Glomerular visceral epithelial cell (primary cell): ENCODE results near the gene ARHGAP4.

ENCODE experiments used
- DNase-seq: peaks from one replicate; pipeline ENCODE4 v3.0.0-alpha.2; 2016; ENCODE audit errors: extremely low spot score

ARHGAP4 gene

DNA sequence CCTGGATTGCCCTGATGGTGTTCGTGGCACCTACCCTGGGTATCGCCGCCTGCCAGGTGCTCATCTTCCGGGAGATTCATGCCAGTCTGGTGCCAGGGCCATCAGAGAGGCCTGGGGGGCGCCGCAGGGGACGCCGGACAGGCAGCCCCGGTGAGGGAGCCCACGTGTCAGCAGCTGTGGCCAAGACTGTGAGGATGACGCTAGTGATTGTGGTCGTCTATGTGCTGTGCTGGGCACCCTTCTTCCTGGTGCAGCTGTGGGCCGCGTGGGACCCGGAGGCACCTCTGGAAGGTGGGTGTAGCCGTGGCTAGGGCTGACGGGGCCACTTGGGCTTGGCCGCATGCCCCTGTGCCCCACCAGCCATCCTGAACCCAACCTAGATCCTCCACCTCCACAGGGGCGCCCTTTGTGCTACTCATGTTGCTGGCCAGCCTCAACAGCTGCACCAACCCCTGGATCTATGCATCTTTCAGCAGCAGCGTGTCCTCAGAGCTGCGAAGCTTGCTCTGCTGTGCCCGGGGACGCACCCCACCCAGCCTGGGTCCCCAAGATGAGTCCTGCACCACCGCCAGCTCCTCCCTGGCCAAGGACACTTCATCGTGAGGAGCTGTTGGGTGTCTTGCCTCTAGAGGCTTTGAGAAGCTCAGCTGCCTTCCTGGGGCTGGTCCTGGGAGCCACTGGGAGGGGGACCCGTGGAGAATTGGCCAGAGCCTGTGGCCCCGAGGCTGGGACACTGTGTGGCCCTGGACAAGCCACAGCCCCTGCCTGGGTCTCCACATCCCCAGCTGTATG, 19.7 kb downstream of the ARHGAP4 start:
- no peak for DNase-seq

- DNase-seq = no peak
These were observed 20.5 kb downstream of the ARHGAP4 start for GRCh38 chrX:153905481-153906095.

GRCh38 chrX:153903991-153904957, 21.8 kb downstream of the ARHGAP4 start, which contains the start of gene AVPR2:
Gene AVPR2, plus strand, starts transcription at chrX:153904673. Its CDS starts 473 bp downstream, at chrX:153905146.
- DNase-seq = no peak

DNA sequence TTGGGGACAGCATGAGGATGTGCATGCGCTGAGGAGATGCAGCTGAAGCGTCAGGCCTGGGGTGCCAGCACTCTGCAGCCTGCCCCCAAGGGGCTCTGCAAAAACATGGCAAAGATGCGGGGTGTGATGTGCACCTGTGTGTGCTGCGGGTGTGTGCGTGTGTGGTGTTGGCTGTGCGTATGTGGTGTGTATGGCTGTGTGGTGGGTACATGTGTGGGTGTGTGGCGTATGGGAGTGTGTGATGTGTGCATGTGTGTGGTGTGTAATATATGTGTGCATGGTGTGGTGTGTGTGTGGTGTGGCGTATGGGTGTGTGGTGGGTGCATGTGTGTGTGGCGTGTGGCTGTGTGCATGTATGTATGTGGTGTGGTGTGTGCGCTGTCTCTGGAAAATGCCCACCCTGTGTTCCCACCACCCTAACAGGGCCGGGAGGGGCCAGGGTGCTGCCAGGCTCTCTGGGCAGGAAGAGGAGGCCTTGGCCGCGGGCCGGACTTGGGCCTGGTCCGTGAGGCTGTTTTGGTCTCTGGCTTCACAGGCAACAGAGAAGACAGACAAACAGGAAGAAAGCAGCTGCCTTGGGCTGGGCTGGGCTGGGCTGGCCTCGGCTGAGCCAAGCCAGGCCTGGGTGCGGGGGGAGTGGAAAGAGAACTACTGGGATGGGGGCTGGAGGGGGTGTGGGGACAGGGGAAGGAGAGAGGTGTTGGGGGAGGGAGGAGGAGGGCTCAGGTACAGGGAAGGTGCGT, 22.7 kb downstream of the ARHGAP4 start:
- DNase-seq = no peak

DNA sequence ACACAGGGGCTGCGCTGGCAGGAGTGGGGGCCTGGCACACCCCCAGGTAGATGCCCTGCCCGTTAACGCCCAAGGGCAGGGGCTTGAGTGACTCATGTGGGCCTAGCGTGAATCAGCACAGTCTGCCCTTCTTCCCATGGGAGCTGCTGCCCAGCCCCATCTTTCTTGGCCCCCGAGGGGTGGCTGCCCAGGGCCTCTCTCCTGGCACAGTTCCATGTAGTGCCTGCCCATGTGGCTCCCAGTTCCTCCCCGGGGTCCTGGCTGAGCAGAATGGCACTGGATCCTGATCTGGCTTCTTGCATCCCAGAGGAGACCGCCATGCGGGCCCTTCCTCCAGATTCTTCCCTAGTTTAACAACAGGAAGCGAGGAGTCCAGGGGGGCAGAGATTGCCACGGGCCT, 23.7 kb downstream of the ARHGAP4 start:
- DNase-seq = no peak

DNA sequence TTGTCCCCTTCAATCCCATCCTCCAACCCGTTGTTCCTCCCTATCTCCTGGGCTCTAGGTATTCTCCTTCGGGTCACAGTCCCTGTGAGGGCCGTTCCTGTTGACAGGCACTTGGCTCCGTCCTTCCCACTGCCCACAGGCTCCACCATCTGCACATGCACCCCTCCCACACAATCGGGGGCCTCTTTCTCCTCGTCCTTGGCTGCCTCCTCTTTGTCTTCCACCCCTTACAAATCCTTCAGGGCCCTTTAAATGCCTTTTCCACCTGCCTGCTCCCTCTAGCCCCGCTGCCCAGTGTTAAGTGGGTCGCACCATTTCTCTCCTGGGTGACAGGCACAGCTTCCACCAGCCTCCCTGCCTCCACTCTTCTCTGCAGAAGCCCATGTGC, 24.3 kb downstream of the ARHGAP4 start:
- DNase-seq = no peak

DNA sequence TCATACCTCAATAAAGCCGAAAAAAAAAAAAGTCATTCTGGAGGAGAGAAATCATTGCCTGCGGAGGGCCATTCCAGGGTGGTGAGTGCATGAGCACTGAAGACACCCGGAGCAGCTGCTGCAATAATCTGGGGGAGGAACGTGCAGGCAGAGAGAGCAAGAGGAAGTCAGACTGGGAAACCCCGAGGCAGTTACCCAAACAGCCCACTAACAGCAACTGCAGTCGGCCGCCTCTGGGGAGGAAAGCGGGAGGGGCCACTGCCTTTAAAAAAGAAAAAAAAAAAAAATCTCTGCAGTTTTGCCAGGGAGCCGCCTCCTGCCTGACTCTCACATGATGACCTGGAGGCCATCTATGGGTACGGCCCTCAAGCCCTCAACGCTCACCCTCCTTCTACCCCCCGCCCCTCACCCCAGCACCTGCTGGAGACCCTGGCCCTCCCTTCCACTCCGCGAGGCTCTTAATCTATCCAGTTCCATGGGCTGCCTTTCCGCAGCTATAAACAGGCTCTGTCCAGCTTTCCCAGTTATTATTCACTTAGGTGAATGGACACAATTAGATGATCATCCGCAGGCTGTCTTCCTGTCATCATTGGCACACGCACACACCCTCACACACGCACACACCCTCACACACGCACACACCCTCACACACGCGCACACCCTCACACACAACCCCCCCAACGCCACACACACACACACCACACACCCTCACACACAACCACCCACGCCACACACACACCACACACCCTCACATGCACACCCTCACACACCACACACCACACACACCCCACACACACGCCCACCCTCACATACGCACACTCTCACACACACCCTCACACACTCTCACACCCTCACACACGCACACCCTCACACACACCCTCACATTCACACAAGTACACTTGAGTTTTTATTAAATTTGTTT, 25.0 kb downstream of the ARHGAP4 start:
- DNase-seq = peak; percentile 79

GRCh38 chrX:153897899-153898298, 28.2 kb downstream of the ARHGAP4 start:
- no peak for DNase-seq

GRCh38 chrX:153889123-153889522, 36.9 kb downstream of the ARHGAP4 start:
- DNase-seq = no peak

- no peak for DNase-seq
These were observed 37.7 kb downstream of the ARHGAP4 start for GRCh38 chrX:153888344-153888743.

GRCh38 chrX:153887385-153887784, 38.7 kb downstream of the ARHGAP4 start:
- DNase-seq = no peak

DNA sequence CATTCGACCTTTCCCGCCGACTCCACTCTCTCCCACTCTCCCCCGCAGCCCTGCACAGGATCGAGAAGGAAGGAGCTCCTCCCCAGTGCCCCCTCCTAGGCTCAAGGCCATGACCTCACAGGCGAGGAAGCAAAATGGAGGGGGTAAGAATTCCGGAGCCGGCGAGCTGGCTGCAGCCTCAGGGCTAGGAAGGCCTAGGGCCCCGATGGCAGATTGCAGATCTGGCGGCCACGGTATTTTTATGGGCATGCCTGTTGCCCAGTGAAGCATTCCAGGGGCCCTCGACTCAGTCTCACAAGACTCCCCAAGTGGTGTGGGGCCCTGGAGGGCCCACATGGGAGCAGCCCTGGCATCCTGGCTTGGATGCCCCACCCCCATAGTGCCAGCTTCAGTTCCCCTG, 39.1 kb downstream of the ARHGAP4 start:
- DNase-seq = peak; percentile 56

DNA sequence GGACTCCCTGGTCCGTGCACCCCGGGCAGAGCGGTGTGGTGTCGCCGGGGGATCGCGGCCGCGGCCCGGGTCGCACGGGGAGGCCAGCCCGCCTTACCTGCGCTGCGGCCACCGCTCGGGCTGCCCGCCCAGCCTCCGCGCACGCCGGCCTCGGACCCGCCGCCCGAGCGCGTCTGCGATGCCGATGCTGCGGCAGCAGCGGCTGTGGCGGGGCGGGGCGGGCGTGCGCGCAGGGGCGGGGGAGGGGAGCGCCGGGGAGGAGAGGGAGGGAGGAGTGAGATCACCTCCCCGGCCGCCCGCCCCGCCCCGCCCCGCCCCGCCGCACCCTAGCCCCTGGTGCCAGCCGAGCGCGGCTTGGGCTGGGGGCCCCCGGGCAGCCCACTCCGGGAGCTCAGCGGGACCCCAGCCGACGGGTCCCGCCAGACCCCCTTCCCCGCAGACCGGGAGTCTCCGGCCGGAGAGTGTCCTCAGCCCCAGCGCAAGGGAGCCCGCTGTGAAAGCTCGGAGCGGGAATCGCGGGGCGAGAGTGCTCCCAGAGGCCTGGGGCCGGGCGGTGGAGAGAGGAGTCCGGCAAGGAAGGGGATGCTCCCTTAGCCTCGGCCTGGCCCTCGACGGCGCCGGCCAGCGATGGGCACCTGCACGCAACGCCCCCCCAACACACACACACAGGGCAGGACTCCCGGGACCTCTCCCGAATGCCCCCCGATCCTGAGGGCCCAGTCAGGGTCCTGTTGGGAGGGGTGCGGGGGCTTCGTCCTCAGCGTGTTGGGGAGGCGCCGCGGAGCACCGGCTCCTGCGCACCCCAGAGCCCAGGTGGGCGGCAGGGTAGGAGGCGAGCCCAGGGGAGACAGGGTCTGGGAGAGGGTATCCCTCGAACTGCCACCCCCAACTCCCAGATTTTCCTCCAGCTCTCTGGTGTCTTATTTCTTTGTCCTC, 39.8 kb downstream of the ARHGAP4 start, which contains the start of gene L1CAM:
Gene L1CAM (minus strand): TSS at position 206 of the 936 bp plus-strand sequence. CDS start 10,337 bp downstream, outside the sequence.
- DNase-seq = peak; percentile 38

GRCh38 chrX:153885208-153885787, 40.8 kb downstream of the ARHGAP4 start:
- no peak for DNase-seq

DNA sequence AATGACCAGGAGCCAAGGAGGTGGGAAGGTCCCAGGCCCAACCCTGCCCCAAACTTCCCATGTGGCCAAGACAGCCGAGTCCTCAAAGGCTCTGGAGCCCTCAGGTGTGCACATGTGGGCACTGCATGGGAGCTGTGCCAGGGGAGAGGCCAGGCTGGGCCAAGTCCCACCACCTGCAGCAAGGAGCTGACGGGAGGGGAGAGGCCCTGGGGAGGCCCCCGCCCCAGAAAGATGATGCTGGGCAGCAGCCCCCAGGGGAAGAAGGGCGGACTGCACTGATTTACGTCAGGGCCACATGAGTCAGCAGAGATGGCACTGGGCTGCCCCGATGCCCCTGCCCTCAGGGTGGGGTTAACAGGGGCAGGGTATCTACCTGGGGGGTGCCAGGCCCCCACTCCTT, 41.5 kb downstream of the ARHGAP4 start:
- peak; percentile 13 for DNase-seq

- DNase-seq = no peak
These were observed 41.9 kb downstream of the ARHGAP4 start for GRCh38 chrX:153884136-153884535.

- DNase-seq = no peak
These were observed 42.8 kb downstream of the ARHGAP4 start for GRCh38 chrX:153883163-153883843.

DNA sequence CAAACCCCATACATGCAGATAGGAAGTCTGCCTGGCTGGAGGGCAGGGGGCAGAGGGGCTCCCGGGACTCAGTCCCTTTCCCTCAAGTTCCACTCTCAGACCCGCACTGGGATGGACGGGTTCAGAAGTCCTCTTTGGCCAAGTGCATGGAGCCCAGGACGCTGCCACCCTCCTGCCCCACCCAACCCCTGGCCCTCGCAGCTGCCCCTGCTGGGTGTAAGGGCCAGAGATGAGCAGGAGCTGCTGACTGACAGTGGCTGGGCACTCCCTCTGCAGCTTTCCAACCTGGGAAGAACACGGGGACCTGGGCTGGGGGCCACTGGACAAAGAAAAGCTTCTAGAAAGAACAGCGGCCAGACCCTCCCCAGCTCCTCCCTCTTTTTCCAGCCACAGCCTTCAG, 43.5 kb downstream of the ARHGAP4 start:
- no peak for DNase-seq
